Fibroblast of gingiva (primary cell): ENCODE results near the gene NUDT7.

Source experiments
- DNase-seq: peaks from one replicate; pipeline ENCODE4 v3.0.0-alpha.2; 2011; ENCODE audit warnings: low read depth

NUDT7 gene

GRCh38 chr16:77722309-77723107 lies at the start of gene NUDT7:
Gene NUDT7 (plus strand): TSS chr16:77722514. CDS start chr16:77722583, 69 bp downstream.
- peak; percentile 95 for DNase-seq

GRCh38 chr16:77674888-77675287 lies 47.4 kb upstream of the NUDT7 start:
- peak; percentile 18 for DNase-seq

GRCh38 chr16:77675464-77676324 lies 46.6 kb upstream of the NUDT7 start:
- DNase-seq, result peak; percentile 62

GRCh38 chr16:77677129-77677528 lies 45.2 kb upstream of the NUDT7 start:
- DNase-seq, result no peak

- DNase-seq, result no peak
Observed at GRCh38 chr16:77679391-77679790, 42.9 kb upstream of the NUDT7 start.

- DNase-seq, result no peak
Observed at GRCh38 chr16:77679901-77680300, 42.4 kb upstream of the NUDT7 start.

GRCh38 chr16:77680496-77680895 lies 41.8 kb upstream of the NUDT7 start:
- DNase-seq, result no peak

- DNase-seq, result no peak
Observed at GRCh38 chr16:77682586-77682985, 39.7 kb upstream of the NUDT7 start.

GRCh38 chr16:77683397-77684180 lies 38.7 kb upstream of the NUDT7 start:
- no peak for DNase-seq

- no peak for DNase-seq
Observed at GRCh38 chr16:77684181-77684526, 38.2 kb upstream of the NUDT7 start.

GRCh38 chr16:77686385-77686784 lies 35.9 kb upstream of the NUDT7 start:
- no peak for DNase-seq

- DNase-seq, result no peak
Observed at GRCh38 chr16:77689971-77690370, 32.3 kb upstream of the NUDT7 start.

GRCh38 chr16:77690416-77690815 lies 31.9 kb upstream of the NUDT7 start:
- no peak for DNase-seq

GRCh38 chr16:77692612-77693011 lies 29.7 kb upstream of the NUDT7 start:
- DNase-seq, result no peak

GRCh38 chr16:77696149-77696548 lies 26.2 kb upstream of the NUDT7 start:
- DNase-seq, result no peak

- no peak for DNase-seq
Observed at GRCh38 chr16:77700846-77701245, 21.5 kb upstream of the NUDT7 start.

GRCh38 chr16:77705351-77705750 lies 17.0 kb upstream of the NUDT7 start:
- no peak for DNase-seq

- no peak for DNase-seq
Observed at GRCh38 chr16:77711179-77711578, 11.1 kb upstream of the NUDT7 start.

GRCh38 chr16:77711775-77712174 lies 10.5 kb upstream of the NUDT7 start:
- DNase-seq, result no peak

- no peak for DNase-seq
Observed at GRCh38 chr16:77715145-77715544, 7.2 kb upstream of the NUDT7 start.

- no peak for DNase-seq
Observed at GRCh38 chr16:77721752-77722308, 484 bp upstream of the NUDT7 start.

GRCh38 chr16:77723108-77723514 lies 797 bp downstream of the NUDT7 start:
- DNase-seq, result peak; percentile 66
